MM.1S (cell line): ENCODE data around the gene LIPA.

ENCODE experiments used
- DNase-seq: peaks from one replicate; pipeline ENCODE4 v3.0.0-alpha.2; 2015
- H2AFZ ChIP-seq: fragments of 300-600 bp; sonication (generic); 2 replicates; pipeline ENCODE4 v1.6.0; 2016; ENCODE audit warnings: antibody characterized with exemption, low read length
- H3F3A ChIP-seq: fragments of 300-600 bp; sonication (generic); 2 replicates; pipeline ENCODE4 v1.6.1; 2016; ENCODE audit warnings: mild to moderate bottlenecking, antibody characterized with exemption, low read length, moderate library complexity, mixed read lengths; ENCODE audit not compliant: insufficient read depth
- H3K27ac ChIP-seq: fragments of 300-600 bp; sonication (generic); 2 replicates; pipeline ENCODE4 v1.5.1; 2016; ENCODE audit warnings: mild to moderate bottlenecking, low read length
- H3K27me3 ChIP-seq: fragments of 300-600 bp; sonication (generic); replicated peaks from 2 replicates; pipeline ENCODE4 v1.6.0; 2016; ENCODE audit warnings: low read length; ENCODE audit not compliant: insufficient read depth
- H3K36me3 ChIP-seq: fragments of 300-600 bp; sonication (generic); replicated peaks from 2 replicates; pipeline ENCODE4 v1.6.1; 2016; ENCODE audit warnings: mild to moderate bottlenecking, low read length, mixed read lengths; ENCODE audit not compliant: insufficient read depth
- H3K4me1 ChIP-seq: fragments of 300-600 bp; sonication (generic); 2 replicates; pipeline ENCODE4 v1.6.1; 2016; ENCODE audit warnings: low read length, mixed read lengths
- H3K4me2 ChIP-seq: fragments of 300-600 bp; sonication (generic); 2 replicates; pipeline ENCODE4 v1.6.0; 2016; ENCODE audit warnings: low read depth, low read length
- H3K4me3 ChIP-seq: fragments of 300-600 bp; sonication (generic); 2 replicates; pipeline ENCODE4 v1.5.1; 2016; ENCODE audit warnings: low read length, mixed read lengths
- H3K79me2 ChIP-seq: fragments of 300-600 bp; sonication (generic); 2 replicates; pipeline ENCODE4 v1.6.1; 2016; ENCODE audit warnings: mixed run types, low read length, mixed read lengths
- H3K9ac ChIP-seq: fragments of 300-600 bp; sonication (generic); 2 replicates; pipeline ENCODE4 v1.6.1; 2016; ENCODE audit warnings: low read length, mixed read lengths
- H3K9me2 ChIP-seq: fragments of 300-600 bp; sonication (generic); replicated peaks from 2 replicates; pipeline ENCODE4 v1.6.1; 2016; ENCODE audit warnings: mild to moderate bottlenecking, low read length, mixed read lengths; ENCODE audit not compliant: insufficient read depth
- H3K9me3 ChIP-seq: fragments of 300-600 bp; sonication (generic); replicated peaks from 2 replicates; pipeline ENCODE4 v1.6.1; 2016; ENCODE audit warnings: mild to moderate bottlenecking, low read length, mixed read lengths; ENCODE audit not compliant: insufficient read depth
- H4K20me1 ChIP-seq: fragments of 300-600 bp; sonication (generic); 2 replicates; pipeline ENCODE4 v1.6.1; 2016; ENCODE audit warnings: mild to moderate bottlenecking, low read length, moderate library complexity, mixed read lengths; ENCODE audit not compliant: insufficient read depth
- EZH2 ChIP-seq: fragments of 300-600 bp; sonication (generic); optimal IDR thresholded peaks from 2 replicates; pipeline ENCODE3; 2017; ENCODE audit warnings: low read depth, mild to moderate bottlenecking, antibody characterized with exemption, low read length, mixed read lengths
- EZH2phosphoT487 ChIP-seq: fragments of 300-600 bp; sonication (generic); IDR thresholded peaks from 2 replicates; pipeline ENCODE4 v1.6.1; 2018; ENCODE audit warnings: antibody characterized with exemption, low read length
- TF ChIP-seq, protein P1 (sequence below): fragments of 300-600 bp; sonication (generic); IDR thresholded peaks from 2 replicates; pipeline ENCODE4 v1.5.1; 2016; ENCODE audit warnings: antibody characterized with exemption, low read length, mixed read lengths

The LIPA gene

GRCh38 chr10:89228146-89228545, 23.4 kb downstream of the LIPA start:
- Histone ChIP-seq H3K36me3 (no peaks in the 10 kb centered on the region), H3K79me2 (no peaks in the 10 kb centered on the region), H3K9me3 (no peaks in the 10 kb centered on the region), H3F3A (no peaks in the 10 kb centered on the region), H3K9ac (no peak overlapping the region), H3K4me3 (no peak overlapping the region), H3K9me2 (no peaks in the 10 kb centered on the region), H2AFZ (no peak overlapping the region), H3K27ac (no peak overlapping the region), H4K20me1 (no peaks in the 10 kb centered on the region), H3K27me3 (no peaks in the 10 kb centered on the region), H3K4me1 (no peaks in the 10 kb centered on the region), H3K4me2 (no peak overlapping the region)
- no peak for DNase-seq
- TF ChIP-seq, protein P1, sequence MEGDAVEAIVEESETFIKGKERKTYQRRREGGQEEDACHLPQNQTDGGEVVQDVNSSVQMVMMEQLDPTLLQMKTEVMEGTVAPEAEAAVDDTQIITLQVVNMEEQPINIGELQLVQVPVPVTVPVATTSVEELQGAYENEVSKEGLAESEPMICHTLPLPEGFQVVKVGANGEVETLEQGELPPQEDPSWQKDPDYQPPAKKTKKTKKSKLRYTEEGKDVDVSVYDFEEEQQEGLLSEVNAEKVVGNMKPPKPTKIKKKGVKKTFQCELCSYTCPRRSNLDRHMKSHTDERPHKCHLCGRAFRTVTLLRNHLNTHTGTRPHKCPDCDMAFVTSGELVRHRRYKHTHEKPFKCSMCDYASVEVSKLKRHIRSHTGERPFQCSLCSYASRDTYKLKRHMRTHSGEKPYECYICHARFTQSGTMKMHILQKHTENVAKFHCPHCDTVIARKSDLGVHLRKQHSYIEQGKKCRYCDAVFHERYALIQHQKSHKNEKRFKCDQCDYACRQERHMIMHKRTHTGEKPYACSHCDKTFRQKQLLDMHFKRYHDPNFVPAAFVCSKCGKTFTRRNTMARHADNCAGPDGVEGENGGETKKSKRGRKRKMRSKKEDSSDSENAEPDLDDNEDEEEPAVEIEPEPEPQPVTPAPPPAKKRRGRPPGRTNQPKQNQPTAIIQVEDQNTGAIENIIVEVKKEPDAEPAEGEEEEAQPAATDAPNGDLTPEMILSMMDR = no peak
- TF ChIP-seq EZH2 (no peak), EZH2phosphoT487 (no peak)

DNA sequence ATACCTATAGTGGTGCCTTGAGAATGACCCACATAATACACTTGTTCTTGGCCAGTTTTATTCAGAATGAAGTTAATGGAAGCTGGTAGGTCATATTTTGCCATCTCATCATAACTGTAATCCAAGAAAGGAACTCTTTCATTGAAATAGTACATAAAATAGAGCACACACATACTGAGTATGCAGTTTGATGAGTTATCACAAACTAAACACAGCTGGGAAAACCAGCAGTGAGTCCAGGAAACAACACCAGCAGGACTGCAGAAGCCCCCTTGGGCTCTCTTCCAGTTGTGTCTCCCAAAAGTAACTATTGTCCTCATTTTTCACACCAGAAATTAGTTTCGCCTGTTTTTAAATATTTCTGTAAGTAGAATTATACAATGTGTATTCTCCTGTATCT, 24.7 kb downstream of the LIPA start:
- Histone ChIP-seq H3K4me2 (no peak overlapping the region), H3K79me2 (no peaks in the 10 kb centered on the region), H3K36me3 (no peaks in the 10 kb centered on the region), H2AFZ (no peak overlapping the region), H3K9me2 (no peaks in the 10 kb centered on the region), H4K20me1 (no peaks in the 10 kb centered on the region), H3K9ac (no peak overlapping the region), H3K9me3 (no peaks in the 10 kb centered on the region), H3K4me3 (no peak overlapping the region), H3K4me1 (no peaks in the 10 kb centered on the region), H3F3A (no peaks in the 10 kb centered on the region), H3K27me3 (no peaks in the 10 kb centered on the region), H3K27ac (no peak overlapping the region)
- DNase-seq = no peak
- TF ChIP-seq EZH2 (no peak), EZH2phosphoT487 (no peak)
- TF ChIP-seq, protein P1 = no peak

- H3K79me2 ChIP-seq = no peaks in the 10 kb centered on the region
- no peak for DNase-seq
- no peaks in the 10 kb centered on the region for H3K4me1 ChIP-seq
- no peaks in the 10 kb centered on the region for H4K20me1 ChIP-seq
- H3K9me2 ChIP-seq = no peaks in the 10 kb centered on the region
- no peak overlapping the region for H3K4me2 ChIP-seq
- no peak overlapping the region for H2AFZ ChIP-seq
- H3K27ac ChIP-seq = no peak overlapping the region
- no peaks in the 10 kb centered on the region for H3F3A ChIP-seq
- no peaks in the 10 kb centered on the region for H3K36me3 ChIP-seq
- no peaks in the 10 kb centered on the region for H3K27me3 ChIP-seq
- H3K4me3 ChIP-seq = no peak overlapping the region
- H3K9ac ChIP-seq = no peak overlapping the region
- no peaks in the 10 kb centered on the region for H3K9me3 ChIP-seq
- TF ChIP-seq, protein P1 = no peak
These were observed 26.7 kb downstream of the LIPA start for GRCh38 chr10:89224739-89225443.
